H1 (cell line): ENCODE data around the gene DBNL.

ENCODE experiments used
- EP300 ChIP-seq, 2 experiments: IDR thresholded peaks; 1 replicate in 1 of 2; 2 replicates in 1 of 2; pipeline ENCODE4 v1.6.1; 2011 to 2012; ENCODE audit warnings: low read depth in 2 of 2, low read length in 2 of 2, mild to moderate bottlenecking in 2 of 2, borderline replicate concordance in 1 of 2, inconsistent platforms in 1 of 2, moderate library complexity in 1 of 2
- HDAC6 ChIP-seq: IDR thresholded peaks from one replicate; pipeline ENCODE4 v1.7.1; 2012; ENCODE audit warnings: low read depth, mild to moderate bottlenecking, inconsistent platforms, low read length, moderate library complexity
- POLR2A ChIP-seq, 2 experiments: IDR thresholded peaks; 1 replicate in 1 of 2; 2 replicates in 1 of 2; pipeline ENCODE4 v1.6.1; 2011; ENCODE audit warnings: low read depth in 2 of 2, low read length in 2 of 2, mild to moderate bottlenecking in 2 of 2; ENCODE audit errors: control extremely low read depth in 1 of 2

GRCh38 chr7:44042221-44042620 is 2.3 kb upstream of the DBNL start:
- TF ChIP-seq HDAC6 (no peak), POLR2A (IDR thresholded peaks at IDR 0.05; ENCODE audit: control extremely low read depth in 1 of 2, low read depth in 2 of 2, low read length in 2 of 2) (no peak), EP300 (IDR thresholded peaks at IDR 0.05; ENCODE audit: borderline replicate concordance in 1 of 2, low read depth in 2 of 2, low read length in 2 of 2) (no peak)
